Tibial nerve (tissue), 4 donors: Measurements from ENCODE around the gene SERPINB5.
A peak's percentile ranks its signal among the peaks of the same experiment; 100 is the strongest.

Source experiments
- CTCF ChIP-seq, 5 experiments: fragments of 200-600 bp in 3 of 5; fragments of 450-650 bp in 2 of 5; sonication (generic) in 3 of 5; IDR thresholded peaks; one replicate each; pipeline ENCODE4 v1.5.1; 2016 to 2019; ENCODE audit warnings: antibody characterized with exemption in 5 of 5, mild to moderate bottlenecking in 3 of 5, moderate library complexity in 2 of 5
- EP300 ChIP-seq, 2 donors: sonication (generic); formaldehyde crosslinking; IDR thresholded peaks; one replicate each; pipeline ENCODE4 v1.6.1; 2017; ENCODE audit warnings: antibody characterized with exemption in 2 of 2, mild to moderate bottlenecking in 1 of 2
- POLR2A ChIP-seq, 2 donors: fragments of 450-650 bp; IDR thresholded peaks; one replicate each; pipeline ENCODE4 v1.6.1; 2017; ENCODE audit warnings: antibody characterized with exemption in 2 of 2, mild to moderate bottlenecking in 2 of 2, moderate library complexity in 2 of 2

DNA sequence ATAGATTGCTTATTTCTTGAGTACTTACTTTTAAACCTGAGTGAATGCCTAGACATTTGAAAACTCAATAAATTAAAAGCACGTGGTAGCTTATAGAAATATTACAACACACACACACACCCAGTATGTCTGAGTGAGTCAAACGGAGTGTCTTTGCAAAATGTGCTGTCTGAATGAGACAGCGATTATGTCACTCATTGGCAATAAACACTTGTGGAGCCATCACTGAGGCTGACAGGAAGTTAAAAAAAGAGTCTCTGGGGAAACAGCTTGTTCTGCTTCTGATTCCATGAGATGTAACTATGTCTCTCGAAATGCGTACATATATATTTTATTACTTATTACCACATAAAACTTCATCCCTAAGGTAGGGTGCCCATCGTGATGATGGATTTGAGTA is 32.2 kb upstream of the SERPINB5 start:
- TF ChIP-seq CTCF (IDR thresholded peaks at IDR 0.05) (no peak), POLR2A (IDR thresholded peaks at IDR 0.05) (no peak), EP300 (IDR thresholded peaks at IDR 0.05) (peak; percentile 37 to 74)
